ENCODE results near the gene PAPOLA.
"Not testable (repeated sequence)": the region's sequence is repeated elsewhere in the genome, so short reads cannot be mapped to it uniquely, and the experiment has no call there.

Gene PAPOLA

DNA sequence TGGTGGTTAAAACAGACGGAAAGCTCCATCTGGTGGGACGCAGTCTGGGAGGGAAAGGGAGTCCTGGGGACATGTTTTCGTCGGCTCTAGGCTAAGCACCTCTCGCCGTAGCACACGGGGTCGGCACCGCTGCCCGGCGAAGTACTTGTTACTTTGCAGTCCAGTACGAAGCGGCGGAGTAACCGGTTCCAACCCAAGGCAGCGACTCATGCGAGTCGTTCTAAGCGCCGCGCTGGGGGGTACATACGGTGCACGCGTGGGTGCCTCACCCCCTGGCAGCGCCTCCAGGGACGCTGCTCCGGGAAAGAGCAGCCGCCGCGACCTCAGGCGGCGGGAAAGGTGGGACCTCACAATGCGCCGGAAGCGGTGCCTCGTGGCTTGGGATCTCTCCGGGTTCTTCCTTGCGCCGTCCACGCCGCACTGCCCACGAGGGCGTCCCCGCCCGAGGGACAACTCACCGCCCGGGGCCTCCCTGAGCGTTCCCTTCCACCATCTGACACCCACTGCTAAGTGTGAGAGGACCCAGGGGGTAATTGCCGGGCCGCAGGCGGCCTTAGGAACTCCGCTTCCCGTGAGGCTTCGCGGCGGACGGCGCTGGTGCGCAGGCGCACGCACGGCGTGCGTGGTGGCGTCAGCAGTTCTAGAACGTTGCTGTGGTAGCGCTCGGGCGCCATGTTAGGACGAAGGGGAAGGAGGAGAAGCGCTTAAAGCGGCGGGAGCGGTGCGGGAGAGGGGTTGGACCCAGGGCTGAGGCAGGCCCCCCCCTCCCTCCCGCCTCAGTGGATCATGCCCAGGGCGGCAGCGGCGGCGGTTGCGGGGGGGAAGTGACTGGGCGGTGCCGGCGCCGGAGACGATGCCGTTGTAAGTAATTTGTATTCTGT lies at the start of gene PAPOLA:
Gene PAPOLA, plus strand, starts transcription at position 643 of the 881 bp plus-strand sequence. Its CDS starts 211 bp downstream, at position 854.
- no peaks in the 10 kb centered on the region for H3K27me3 ChIP-seq (ENCODE audit: control insufficient read depth, insufficient read depth, low read length)
- no peaks in the 10 kb centered on the region for H3K9me3 ChIP-seq (ENCODE audit: control insufficient read depth, insufficient read depth, low read length)
- peak; percentile 87 for DNase-seq (ENCODE audit: low read depth, low spot score)
- H3K27ac ChIP-seq (ENCODE audit: low read length): no peak within 1 kb of the TSS
- peak within 1 kb of the TSS; percentile 77 for H3K4me3 ChIP-seq (ENCODE audit: low read length)
- no CpG with 5 or more reads among the region's 87 CpGs for WGBS (ENCODE audit: insufficient coverage, insufficient read length)
- H3K4me1 ChIP-seq (ENCODE audit: control insufficient read depth, insufficient read depth, low read length): peaks cover 2% of the 10 kb centered on the region; the same call in 1 of the 2 replicates
- H3K36me3 ChIP-seq (ENCODE audit: control insufficient read depth, insufficient read depth, low read length): no peaks in the 10 kb centered on the region

DNA sequence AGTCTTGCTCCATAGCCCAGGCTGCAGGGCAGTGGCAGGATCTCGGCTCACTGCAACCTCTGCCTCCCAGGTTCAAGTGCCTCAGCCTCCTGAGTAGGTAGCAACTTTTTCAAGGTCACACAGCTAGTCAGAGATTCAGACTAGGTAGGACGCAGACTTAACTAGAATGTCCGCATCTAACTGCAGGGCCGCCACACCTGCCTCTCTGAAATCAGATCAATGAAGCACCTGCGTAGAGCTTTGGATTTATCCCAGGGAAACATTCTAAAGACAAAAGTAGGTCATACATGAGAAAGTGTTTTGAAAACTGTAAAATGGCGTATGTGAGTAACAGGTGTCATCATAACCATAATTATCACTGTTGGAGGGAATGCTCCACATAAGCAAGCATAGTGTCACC lies 49.5 kb upstream of the PAPOLA start:
- no CpG with 5 or more reads among the region's 6 CpGs for WGBS (ENCODE audit: insufficient coverage, insufficient read length)
- H3K36me3 ChIP-seq (ENCODE audit: control insufficient read depth, insufficient read depth, low read length): no peaks in the 10 kb centered on the region
- no peak overlapping the region for H3K4me3 ChIP-seq (ENCODE audit: low read length)
- no peaks in the 10 kb centered on the region for H3K27me3 ChIP-seq (ENCODE audit: control insufficient read depth, insufficient read depth, low read length)
- H3K9me3 ChIP-seq (ENCODE audit: control insufficient read depth, insufficient read depth, low read length): no peaks in the 10 kb centered on the region
- H3K27ac ChIP-seq (ENCODE audit: low read length): no peak overlapping the region
- H3K4me1 ChIP-seq (ENCODE audit: control insufficient read depth, insufficient read depth, low read length): no peaks in the 10 kb centered on the region
- no peak for DNase-seq (ENCODE audit: low read depth, low spot score)

DNA sequence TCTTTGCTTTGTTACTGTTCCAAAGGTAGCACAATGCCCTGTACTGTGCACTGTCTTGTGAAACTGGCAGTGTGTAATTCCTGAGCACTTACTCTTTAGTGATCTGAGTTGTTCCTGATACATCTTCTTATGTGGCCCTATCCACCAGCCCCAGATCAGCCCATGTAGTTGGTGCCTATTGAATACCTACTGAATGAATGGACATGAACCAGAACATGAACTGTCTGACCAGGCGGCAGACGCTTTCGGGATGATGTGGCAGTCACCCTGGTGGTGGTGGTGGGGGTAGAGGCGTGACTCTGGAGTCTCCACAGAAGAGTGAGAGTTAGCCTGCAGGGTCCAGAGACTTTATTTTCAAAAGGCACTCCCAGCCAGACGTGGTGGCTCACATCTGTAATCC lies 46.6 kb upstream of the PAPOLA start:
- Histone ChIP-seq H3K27me3 (ENCODE audit: control insufficient read depth, insufficient read depth, low read length) (no peaks in the 10 kb centered on the region), H3K36me3 (ENCODE audit: control insufficient read depth, insufficient read depth, low read length) (no peaks in the 10 kb centered on the region), H3K4me3 (ENCODE audit: low read length) (no peak overlapping the region), H3K4me1 (ENCODE audit: control insufficient read depth, insufficient read depth, low read length) (no peaks in the 10 kb centered on the region), H3K27ac (ENCODE audit: low read length) (no peak overlapping the region), H3K9me3 (ENCODE audit: control insufficient read depth, insufficient read depth, low read length) (no peaks in the 10 kb centered on the region)
- no CpG with 5 or more reads among the region's 5 CpGs for WGBS (ENCODE audit: insufficient coverage, insufficient read length)
- no peak for DNase-seq (ENCODE audit: low read depth, low spot score)

- Histone ChIP-seq H3K36me3 (ENCODE audit: control insufficient read depth, insufficient read depth, low read length) (no peaks in the 10 kb centered on the region), H3K9me3 (ENCODE audit: control insufficient read depth, insufficient read depth, low read length) (no peaks in the 10 kb centered on the region), H3K4me1 (ENCODE audit: control insufficient read depth, insufficient read depth, low read length) (0 out of 2 replicates have a peak, but pooled peaks cover 1% of the 10 kb centered on the region), H3K27ac (ENCODE audit: low read length) (no peak overlapping the region), H3K4me3 (ENCODE audit: low read length) (no peak overlapping the region), H3K27me3 (ENCODE audit: control insufficient read depth, insufficient read depth, low read length) (no peaks in the 10 kb centered on the region)
- WGBS (ENCODE audit: insufficient coverage, insufficient read length): 100% methylated on average over 2 of the region's 3 CpGs
- no peak for DNase-seq (ENCODE audit: low read depth, low spot score)
Observed at GRCh38 chr14:96459851-96460250, 42.3 kb upstream of the PAPOLA start.

DNA sequence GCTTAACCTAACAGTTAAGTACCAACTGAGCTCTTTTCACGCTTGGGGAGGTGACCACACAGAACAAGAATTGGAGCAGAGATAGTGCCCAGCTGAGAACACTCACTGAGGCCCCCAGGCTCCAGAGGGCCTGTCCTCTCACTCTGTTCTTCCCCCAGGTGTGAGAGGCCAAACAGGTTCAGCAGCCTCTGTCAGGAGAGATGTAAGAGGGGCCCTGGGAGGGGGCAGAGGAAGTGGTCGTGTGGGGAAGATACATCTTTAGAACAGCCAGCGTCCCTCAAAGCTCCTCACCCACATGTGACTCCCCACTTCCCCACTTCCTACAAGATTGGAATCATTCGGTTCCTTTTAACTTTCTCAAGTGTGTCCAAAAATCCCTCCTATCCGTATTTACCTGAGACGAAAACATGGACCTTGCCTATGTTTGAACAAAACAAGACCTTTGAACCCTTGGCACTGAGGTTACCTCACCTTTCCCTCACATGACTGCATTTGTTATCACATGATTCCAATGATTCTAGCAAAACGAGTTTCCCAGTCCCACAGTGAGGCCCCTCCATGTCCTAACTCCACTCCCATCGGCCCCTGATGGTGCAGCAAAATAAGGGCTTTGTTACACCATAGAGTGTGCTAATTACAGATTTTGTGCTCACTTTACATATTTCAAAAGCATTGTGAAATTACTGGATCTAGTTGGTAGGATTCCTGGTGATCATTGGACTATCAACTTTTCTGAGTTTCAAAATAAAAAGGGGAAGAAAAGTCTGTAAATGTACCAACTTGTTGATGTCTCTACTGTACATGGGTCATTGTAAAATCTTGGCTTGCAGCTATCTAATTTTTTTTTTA lies 40.0 kb upstream of the PAPOLA start:
- Histone ChIP-seq H3K27ac (ENCODE audit: low read length) (no peak overlapping the region), H3K27me3 (ENCODE audit: control insufficient read depth, insufficient read depth, low read length) (no peaks in the 10 kb centered on the region), H3K4me3 (ENCODE audit: low read length) (no peak overlapping the region), H3K4me1 (ENCODE audit: control insufficient read depth, insufficient read depth, low read length) (0 out of 2 replicates have a peak, but pooled peaks cover 1% of the 10 kb centered on the region), H3K9me3 (ENCODE audit: control insufficient read depth, insufficient read depth, low read length) (no peaks in the 10 kb centered on the region), H3K36me3 (ENCODE audit: control insufficient read depth, insufficient read depth, low read length) (no peaks in the 10 kb centered on the region)
- no CpG with 5 or more reads among the region's 8 CpGs for WGBS (ENCODE audit: insufficient coverage, insufficient read length)
- no peak for DNase-seq (ENCODE audit: low read depth, low spot score)

DNA sequence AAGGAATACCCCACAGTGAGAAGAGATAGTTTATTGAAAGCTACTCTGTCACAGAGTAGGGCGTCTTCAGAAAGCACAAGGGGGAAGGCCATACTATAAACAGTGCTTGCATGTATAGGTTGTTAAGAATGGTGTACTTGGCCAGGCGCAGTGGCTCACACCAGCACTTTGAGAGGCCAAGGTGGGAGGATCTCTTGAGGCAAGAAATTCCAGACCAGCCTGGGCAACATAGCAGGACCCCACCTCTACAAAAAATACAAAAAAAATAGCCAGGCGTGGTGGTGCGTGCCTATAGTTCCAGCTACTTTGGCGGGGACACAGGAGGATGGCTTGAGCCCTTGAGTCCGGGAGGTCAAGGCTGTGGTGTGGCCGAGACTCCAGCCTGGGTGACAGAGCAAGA lies 38.0 kb upstream of the PAPOLA start:
- no peak overlapping the region for H3K4me3 ChIP-seq (ENCODE audit: low read length)
- no peak for DNase-seq (ENCODE audit: low read depth, low spot score)
- WGBS (ENCODE audit: insufficient coverage, insufficient read length): no CpG with 5 or more reads among the region's 7 CpGs
- H3K9me3 ChIP-seq (ENCODE audit: control insufficient read depth, insufficient read depth, low read length): no peaks in the 10 kb centered on the region
- H3K27me3 ChIP-seq (ENCODE audit: control insufficient read depth, insufficient read depth, low read length): no peaks in the 10 kb centered on the region
- no peak overlapping the region for H3K27ac ChIP-seq (ENCODE audit: low read length)
- no peaks in the 10 kb centered on the region for H3K36me3 ChIP-seq (ENCODE audit: control insufficient read depth, insufficient read depth, low read length)
- 0 out of 2 replicates have a peak, but pooled peaks cover 1% of the 10 kb centered on the region for H3K4me1 ChIP-seq (ENCODE audit: control insufficient read depth, insufficient read depth, low read length)

- Histone ChIP-seq H3K27ac (ENCODE audit: low read length) (no peak overlapping the region), H3K27me3 (ENCODE audit: control insufficient read depth, insufficient read depth, low read length) (no peaks in the 10 kb centered on the region), H3K9me3 (ENCODE audit: control insufficient read depth, insufficient read depth, low read length) (no peaks in the 10 kb centered on the region), H3K4me3 (ENCODE audit: low read length) (no peak overlapping the region), H3K4me1 (ENCODE audit: control insufficient read depth, insufficient read depth, low read length) (0 out of 2 replicates have a peak, but pooled peaks cover 1% of the 10 kb centered on the region), H3K36me3 (ENCODE audit: control insufficient read depth, insufficient read depth, low read length) (no peaks in the 10 kb centered on the region)
- no CpG with 5 or more reads among the region's 3 CpGs for WGBS (ENCODE audit: insufficient coverage, insufficient read length)
- DNase-seq (ENCODE audit: low read depth, low spot score): no peak
Observed at GRCh38 chr14:96466918-96467317, 35.3 kb upstream of the PAPOLA start.

DNA sequence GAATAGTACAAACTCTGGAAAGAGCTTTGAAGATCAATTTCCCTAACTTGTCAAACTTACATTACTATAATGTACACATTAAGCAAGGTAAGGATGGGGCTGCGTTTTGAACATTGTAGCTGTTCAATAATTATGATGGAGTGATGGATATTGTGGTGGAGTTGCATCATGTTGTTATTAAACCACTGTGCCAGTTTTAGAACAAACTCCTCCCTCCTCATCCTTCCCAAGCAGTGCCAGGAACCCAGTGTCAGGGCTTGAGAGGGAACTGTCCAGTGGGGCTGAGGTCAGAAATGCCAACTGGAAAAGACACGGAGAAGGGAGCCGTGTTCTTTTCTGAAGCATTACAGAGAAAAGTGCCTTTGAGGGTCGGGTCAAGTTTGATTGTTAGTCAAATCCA lies 31.9 kb upstream of the PAPOLA start:
- no peaks in the 10 kb centered on the region for H3K4me1 ChIP-seq (ENCODE audit: control insufficient read depth, insufficient read depth, low read length)
- no peaks in the 10 kb centered on the region for H3K36me3 ChIP-seq (ENCODE audit: control insufficient read depth, insufficient read depth, low read length)
- H3K27ac ChIP-seq (ENCODE audit: low read length): no peak overlapping the region
- no peak overlapping the region for H3K4me3 ChIP-seq (ENCODE audit: low read length)
- H3K27me3 ChIP-seq (ENCODE audit: control insufficient read depth, insufficient read depth, low read length): no peaks in the 10 kb centered on the region
- no peak for DNase-seq (ENCODE audit: low read depth, low spot score)
- H3K9me3 ChIP-seq (ENCODE audit: control insufficient read depth, insufficient read depth, low read length): no peaks in the 10 kb centered on the region
- no CpG with 5 or more reads among the region's 4 CpGs for WGBS (ENCODE audit: insufficient coverage, insufficient read length)

DNA sequence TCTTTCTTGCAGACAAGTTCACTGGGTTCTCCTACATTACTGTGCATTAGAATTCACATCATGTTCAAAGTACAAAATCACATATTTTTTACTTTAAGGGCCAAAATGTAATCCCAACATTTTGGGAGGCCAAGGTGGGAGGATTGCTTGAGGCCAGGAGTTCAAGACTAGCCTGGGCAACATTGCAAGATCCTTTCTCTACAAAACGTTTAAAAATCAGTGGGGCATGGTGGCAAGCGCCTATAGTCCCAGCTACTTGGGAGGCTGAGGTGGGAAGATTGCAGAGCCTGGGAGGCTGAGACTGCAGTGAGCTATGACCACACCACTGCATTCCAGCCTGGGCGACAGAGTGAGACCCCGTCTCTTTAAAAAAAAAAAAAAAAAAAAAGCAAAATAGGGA lies 31.2 kb upstream of the PAPOLA start:
- not testable (repeated sequence) for H3K4me1 ChIP-seq (ENCODE audit: control insufficient read depth, insufficient read depth, low read length); DNase-seq (ENCODE audit: low read depth, low spot score); H3K27me3 ChIP-seq (ENCODE audit: control insufficient read depth, insufficient read depth, low read length); H3K4me3 ChIP-seq (ENCODE audit: low read length); H3K9me3 ChIP-seq (ENCODE audit: control insufficient read depth, insufficient read depth, low read length); H3K36me3 ChIP-seq (ENCODE audit: control insufficient read depth, insufficient read depth, low read length); H3K27ac ChIP-seq (ENCODE audit: low read length)
- no CpG with 5 or more reads among the region's 4 CpGs for WGBS (ENCODE audit: insufficient coverage, insufficient read length)

- Histone ChIP-seq H3K9me3 (ENCODE audit: control insufficient read depth, insufficient read depth, low read length) (no peaks in the 10 kb centered on the region), H3K27ac (ENCODE audit: low read length) (no peak overlapping the region), H3K4me1 (ENCODE audit: control insufficient read depth, insufficient read depth, low read length) (no peaks in the 10 kb centered on the region), H3K4me3 (ENCODE audit: low read length) (no peak overlapping the region), H3K36me3 (ENCODE audit: control insufficient read depth, insufficient read depth, low read length) (no peaks in the 10 kb centered on the region), H3K27me3 (ENCODE audit: control insufficient read depth, insufficient read depth, low read length) (no peaks in the 10 kb centered on the region)
- WGBS (ENCODE audit: insufficient coverage, insufficient read length): no CpG with 5 or more reads among the region's 6 CpGs
- no peak for DNase-seq (ENCODE audit: low read depth, low spot score)
Observed at GRCh38 chr14:96478119-96478518, 24.1 kb upstream of the PAPOLA start.
